ENCODE data around the gene KCNE5. TPM values are rescaled to one million over a fixed set of nuclear protein-coding genes. Genes with fewer than 3 reads are reported as not detected.
"Not testable (repeated sequence)": the region's sequence is repeated elsewhere in the genome, so short reads cannot be mapped to it uniquely, and the experiment has no call there.

The KCNE5 gene
- total RNA-seq, 1 donor from 2014 or later = 0.52 TPM

- peak overlapping the region; percentile 76 for H3K27ac Mint-ChIP-seq
- H3K4me3 Mint-ChIP-seq = peak overlapping the region; percentile 39
- H3K27me3 Mint-ChIP-seq (ENCODE audit: insufficient read depth) = no peaks in the 10 kb centered on the region
Observed at GRCh38 chrX:109638158-109638557, 13.2 kb upstream of the KCNE5 start.

GRCh38 chrX:109637477-109637876 lies 12.5 kb upstream of the KCNE5 start:
- DNase-seq (ENCODE audit: low spot score); H3K9me3 Mint-ChIP-seq; H3K4me3 Mint-ChIP-seq; H3K27me3 Mint-ChIP-seq (ENCODE audit: insufficient read depth): not testable (repeated sequence)
- H3K4me1 Mint-ChIP-seq (ENCODE audit: low read depth) = peaks cover 26% of the 10 kb centered on the region
- peak overlapping the region; percentile 52 for H3K27ac Mint-ChIP-seq
- intact Hi-C loops (cut with micrococcal nuclease) = loop anchor here (5.0 kb wide), 1 partner anchor 100 kb away; the partner anchor contains the start of gene NXT2
- H3K36me3 Mint-ChIP-seq (ENCODE audit: low read depth) = peaks cover 26% of the 10 kb centered on the region

More at GRCh38 chrX:109638158-109638557, 13.2 kb upstream of the KCNE5 start:
- no peak for DNase-seq (ENCODE audit: low spot score)
- Mint-ChIP-seq H3K4me1 (ENCODE audit: low read depth) (peaks cover 26% of the 10 kb centered on the region), H3K36me3 (ENCODE audit: low read depth) (peaks cover 26% of the 10 kb centered on the region), H3K9me3 (no peaks in the 10 kb centered on the region)
- intact Hi-C loops (cut with micrococcal nuclease) = loop anchor here (5.0 kb wide), 1 partner anchor 101 kb away; the partner anchor contains the start of gene NXT2

GRCh38 chrX:109635146-109635545 lies 10.2 kb upstream of the KCNE5 start:
- intact Hi-C loops (cut with micrococcal nuclease) = loop anchor here (1.0 to 5.0 kb wide), 2 partner anchors 98 to 150 kb away; partner anchors contain the start of gene NXT2

GRCh38 chrX:109632906-109633504 lies 8.0 kb upstream of the KCNE5 start:
- no peaks in the 10 kb centered on the region for H3K9me3 Mint-ChIP-seq
- no peak overlapping the region for H3K4me3 Mint-ChIP-seq
- intact Hi-C loops (cut with micrococcal nuclease) = no loop called here
- peaks cover 10% of the 10 kb centered on the region for H3K4me1 Mint-ChIP-seq (ENCODE audit: low read depth)
- no peaks in the 10 kb centered on the region for H3K27me3 Mint-ChIP-seq (ENCODE audit: insufficient read depth)
- DNase-seq (ENCODE audit: low spot score) = no peak
- H3K27ac Mint-ChIP-seq = no peak overlapping the region
- H3K36me3 Mint-ChIP-seq (ENCODE audit: low read depth) = peaks cover 8% of the 10 kb centered on the region

More at GRCh38 chrX:109635146-109635545, 10.2 kb upstream of the KCNE5 start:
- no peak overlapping the region for H3K4me3 Mint-ChIP-seq
- peaks cover 19% of the 10 kb centered on the region for H3K36me3 Mint-ChIP-seq (ENCODE audit: low read depth)
- H3K9me3 Mint-ChIP-seq = no peaks in the 10 kb centered on the region
- no peak for DNase-seq (ENCODE audit: low spot score)
- H3K27me3 Mint-ChIP-seq (ENCODE audit: insufficient read depth) = no peaks in the 10 kb centered on the region
- no peak overlapping the region for H3K27ac Mint-ChIP-seq
- H3K4me1 Mint-ChIP-seq (ENCODE audit: low read depth) = peaks cover 26% of the 10 kb centered on the region

GRCh38 chrX:109629310-109629709 lies 4.3 kb upstream of the KCNE5 start:
- no peak for DNase-seq (ENCODE audit: low spot score)
- no peaks in the 10 kb centered on the region for H3K9me3 Mint-ChIP-seq
- intact Hi-C loops (cut with micrococcal nuclease) = no loop called here
- H3K4me3 Mint-ChIP-seq = no peak overlapping the region
- no peak overlapping the region for H3K27ac Mint-ChIP-seq
- no peaks in the 10 kb centered on the region for H3K27me3 Mint-ChIP-seq (ENCODE audit: insufficient read depth)
- H3K4me1 Mint-ChIP-seq (ENCODE audit: low read depth) = peaks cover 5% of the 10 kb centered on the region
- H3K36me3 Mint-ChIP-seq (ENCODE audit: low read depth) = no peaks in the 10 kb centered on the region

- intact Hi-C loops (cut with micrococcal nuclease) = no loop called here
Observed at GRCh38 chrX:109626637-109627036, 1.7 kb upstream of the KCNE5 start.

GRCh38 chrX:109623997-109624396 lies 975 bp downstream of the KCNE5 start:
- Mint-ChIP-seq H3K27ac (no peak overlapping the region), H3K27me3 (ENCODE audit: insufficient read depth) (peaks cover 2% of the 10 kb centered on the region), H3K9me3 (no peaks in the 10 kb centered on the region), H3K36me3 (ENCODE audit: low read depth) (no peaks in the 10 kb centered on the region), H3K4me1 (ENCODE audit: low read depth) (peaks cover 10% of the 10 kb centered on the region), H3K4me3 (no peak overlapping the region)
- intact Hi-C loops (cut with micrococcal nuclease) = no loop called here
- no peak for DNase-seq (ENCODE audit: low spot score)

More at GRCh38 chrX:109626637-109627036, 1.7 kb upstream of the KCNE5 start:
- H3K9me3 Mint-ChIP-seq = no peaks in the 10 kb centered on the region
- no peak overlapping the region for H3K4me3 Mint-ChIP-seq
- H3K27me3 Mint-ChIP-seq (ENCODE audit: insufficient read depth) = peaks cover 2% of the 10 kb centered on the region
- H3K36me3 Mint-ChIP-seq (ENCODE audit: low read depth) = no peaks in the 10 kb centered on the region
- peaks cover 5% of the 10 kb centered on the region for H3K4me1 Mint-ChIP-seq (ENCODE audit: low read depth)
- H3K27ac Mint-ChIP-seq = no peak overlapping the region
- no peak for DNase-seq (ENCODE audit: low spot score)

- no peak for DNase-seq (ENCODE audit: low spot score)
- peaks cover 5% of the 10 kb centered on the region for H3K4me1 Mint-ChIP-seq (ENCODE audit: low read depth)
- intact Hi-C loops (cut with micrococcal nuclease) = no loop called here
- H3K9me3 Mint-ChIP-seq = no peaks in the 10 kb centered on the region
- no peak overlapping the region for H3K4me3 Mint-ChIP-seq
- no peaks in the 10 kb centered on the region for H3K36me3 Mint-ChIP-seq (ENCODE audit: low read depth)
- no peak overlapping the region for H3K27ac Mint-ChIP-seq
- H3K27me3 Mint-ChIP-seq (ENCODE audit: insufficient read depth) = peaks cover 2% of the 10 kb centered on the region
Observed at GRCh38 chrX:109622270-109622669, 2.7 kb downstream of the KCNE5 start.

- H3K9me3 Mint-ChIP-seq = no peaks in the 10 kb centered on the region
- no peak overlapping the region for H3K27ac Mint-ChIP-seq
- peaks cover 2% of the 10 kb centered on the region for H3K27me3 Mint-ChIP-seq (ENCODE audit: insufficient read depth)
- DNase-seq (ENCODE audit: low spot score) = no peak
- intact Hi-C loops (cut with micrococcal nuclease) = no loop called here
- no peaks in the 10 kb centered on the region for H3K36me3 Mint-ChIP-seq (ENCODE audit: low read depth)
- H3K4me3 Mint-ChIP-seq = no peak overlapping the region
- peaks cover 5% of the 10 kb centered on the region for H3K4me1 Mint-ChIP-seq (ENCODE audit: low read depth)
Observed at GRCh38 chrX:109619771-109620170, 5.2 kb downstream of the KCNE5 start.

GRCh38 chrX:109614951-109615350 lies 10.0 kb downstream of the KCNE5 start:
- intact Hi-C loops (cut with micrococcal nuclease) = no loop called here
- Mint-ChIP-seq H3K9me3 (no peaks in the 10 kb centered on the region), H3K4me3 (no peak overlapping the region), H3K27ac (no peak overlapping the region), H3K27me3 (ENCODE audit: insufficient read depth) (no peaks in the 10 kb centered on the region), H3K36me3 (ENCODE audit: low read depth) (no peaks in the 10 kb centered on the region), H3K4me1 (ENCODE audit: low read depth) (peaks cover under 1% of the 10 kb centered on the region)
- DNase-seq (ENCODE audit: low spot score) = no peak

- H3K9me3 Mint-ChIP-seq = no peaks in the 10 kb centered on the region
- H3K27me3 Mint-ChIP-seq (ENCODE audit: insufficient read depth) = peaks cover 27% of the 10 kb centered on the region
- H3K4me1 Mint-ChIP-seq (ENCODE audit: low read depth) = no peaks in the 10 kb centered on the region
- no peak overlapping the region for H3K27ac Mint-ChIP-seq
- intact Hi-C loops (cut with micrococcal nuclease) = no loop called here
- no peak overlapping the region for H3K4me3 Mint-ChIP-seq
- no peaks in the 10 kb centered on the region for H3K36me3 Mint-ChIP-seq (ENCODE audit: low read depth)
- DNase-seq (ENCODE audit: low spot score) = no peak
Observed at GRCh38 chrX:109601486-109601885, 23.5 kb downstream of the KCNE5 start.

GRCh38 chrX:109600237-109600651 lies 24.7 kb downstream of the KCNE5 start:
- peaks cover 26% of the 10 kb centered on the region for H3K27me3 Mint-ChIP-seq (ENCODE audit: insufficient read depth)
- H3K4me1 Mint-ChIP-seq (ENCODE audit: low read depth) = no peaks in the 10 kb centered on the region
- H3K27ac Mint-ChIP-seq = no peak overlapping the region
- no peaks in the 10 kb centered on the region for H3K36me3 Mint-ChIP-seq (ENCODE audit: low read depth)
- intact Hi-C loops (cut with micrococcal nuclease) = no loop called here
- H3K4me3 Mint-ChIP-seq = no peak overlapping the region
- H3K9me3 Mint-ChIP-seq = no peaks in the 10 kb centered on the region
- DNase-seq (ENCODE audit: low spot score) = no peak

- intact Hi-C loops (cut with micrococcal nuclease) = no loop called here
- H3K36me3 Mint-ChIP-seq (ENCODE audit: low read depth) = no peaks in the 10 kb centered on the region
- H3K9me3 Mint-ChIP-seq = no peaks in the 10 kb centered on the region
Observed at GRCh38 chrX:109596015-109596414, 29.0 kb downstream of the KCNE5 start.

More at GRCh38 chrX:109596015-109596414, 29.0 kb downstream of the KCNE5 start:
- Mint-ChIP-seq H3K27me3 (ENCODE audit: insufficient read depth) (peaks cover 11% of the 10 kb centered on the region), H3K27ac (no peak overlapping the region), H3K4me1 (ENCODE audit: low read depth) (no peaks in the 10 kb centered on the region), H3K4me3 (no peak overlapping the region)
- no peak for DNase-seq (ENCODE audit: low spot score)

Measured in activated T-helper 1 cell treated with anti-CD3 and anti-CD28 coated beads, Interleukin-12 subunit alpha, Interleukin-12 subunit beta, Interleukin-2, Interleukin-4 antibody, amounts not matched to agents 30 ng/mL and 10 ng/mL and 1 ng/mL, durations not matched to agents 14 hours and 24 hours and 36 hours (primary cell).